Kidney (tissue), 14 donors: ENCODE measurements around the gene STKLD1. TPM values are rescaled to one million over a fixed set of nuclear protein-coding genes. Genes with fewer than 3 reads are reported as not detected.

Source experiments
- DNase-seq, 5 donors: peaks; one replicate each; pipeline ENCODE4 v3.0.0-alpha.2; 2013 to 2020
- FAIRE-seq: peaks from 2 replicates; lab custom pipeline; 2012; peaks lifted over from hg19 to GRCh38; lab: Jason Lieb, UNC
- H3K27ac ChIP-seq, 2 donors: one replicate each; pipeline ENCODE4 v1.7.0; 2013; ENCODE audit warnings: low read depth in 2 of 2, low read length in 2 of 2, inconsistent platforms in 1 of 2
- H3K27me3 ChIP-seq: one replicate; pipeline ENCODE4 v1.7.1; 2013; ENCODE audit warnings: low read length, inconsistent platforms; ENCODE audit not compliant: control insufficient read depth, insufficient read depth
- H3K36me3 ChIP-seq, 3 donors: one replicate each; pipeline versions ENCODE4 v1.7.0 to v1.7.1; 2013; ENCODE audit warnings: low read length in 3 of 3, control low read depth in 1 of 3, inconsistent platforms in 1 of 3; ENCODE audit not compliant: insufficient read depth in 3 of 3, control insufficient read depth in 2 of 3
- H3K4me1 ChIP-seq, 3 donors: one replicate each; pipeline versions ENCODE4 v1.7.0 to v1.7.1; 2013; ENCODE audit warnings: low read length in 3 of 3, inconsistent platforms in 1 of 3, low read depth in 1 of 3; ENCODE audit not compliant: control insufficient read depth in 2 of 3, insufficient read depth in 2 of 3
- H3K4me3 ChIP-seq, 3 donors: one replicate each; pipeline versions ENCODE4 v1.7.0 to v1.8.1; 2013; ENCODE audit warnings: low read length in 3 of 3, control low read depth in 1 of 3, inconsistent platforms in 1 of 3
- H3K9ac ChIP-seq, 3 donors: one replicate each; pipeline versions ENCODE4 v1.7.0 to v1.7.1; 2013; ENCODE audit warnings: low read length in 3 of 3, control low read depth in 1 of 3, inconsistent platforms in 1 of 3
- H3K9me3 ChIP-seq, 3 donors: one replicate each; pipeline versions ENCODE4 v1.7.0 to v1.7.1; 2013; ENCODE audit warnings: low read length in 3 of 3, control low read depth in 1 of 3, inconsistent platforms in 1 of 3; ENCODE audit not compliant: control insufficient read depth in 2 of 3, insufficient read depth in 1 of 3
- CTCF ChIP-seq: IDR thresholded peaks from 3 replicates; pipeline ENCODE4 v1.5.1; 2012; ENCODE audit warnings: mild to moderate bottlenecking, moderate library complexity, borderline replicate concordance; ENCODE audit not compliant: insufficient read depth; ENCODE audit errors: extremely low read depth
- intact Hi-C: fragments of 100-400 bp; cut with DNase I; formaldehyde crosslinking; loops from one replicate; pipeline ENCODE4 v1.11.1; 2022
- polyA plus RNA-seq: library from polyadenylated mRNA; stranded (reverse); fragments of 350-450 nt; fragmentation: Illumina TruSeq; extraction: RNeasy Lipid Tissue Mini Kit (QIAGEN cat#74804); gene quantifications from one replicate; pipeline ENCODE4 v1.2.3, GENCODE V29; 2014; ENCODE audit warnings: low read depth, low replicate concordance; ENCODE audit not compliant: insufficient read depth
- total RNA-seq: library from RNA; stranded (reverse); fragmentation: NEBNext Ultra II Directional; extraction: Animal tissue kit (Norgen Biotek cat#: 25700); gene quantifications from one replicate; pipeline ENCODE4 v1.2.1, GENCODE V29; 2021
- donor health status: control.
- donor health status: control.
- donor health status: control.
- donor health status: control.
- donor health status: control.
- donor health status: DM: yes; HTN: yes; CAD: no.
- donor health status: Normal renal cell carcinoma (clear cell type).

Gene STKLD1
- total and polyA plus RNA-seq, 2 donors from 2014 or later, result 1.9 to 4.0 TPM

- TF ChIP-seq CTCF, result no peak
- intact Hi-C loops, result no loop called here
- H3K36me3 ChIP-seq, result no peaks in the 10 kb centered on the region
- DNase-seq, result no peak
- FAIRE-seq, result no peak
- no peaks in the 10 kb centered on the region for H3K27me3 ChIP-seq
- H3K4me3 ChIP-seq, result no peak overlapping the region
- H3K27ac ChIP-seq, result no peak overlapping the region
- peaks cover 0 to 5% (median 0%) of the 10 kb centered on the region in 3 donors for H3K4me1 ChIP-seq
- H3K9me3 ChIP-seq, result no peaks in the 10 kb centered on the region
- H3K9ac ChIP-seq, result no peak overlapping the region
Observed at GRCh38 chr9:133452562-133452961, 76.4 kb downstream of the STKLD1 start.

GRCh38 chr9:133453651-133454050, 77.5 kb downstream of the STKLD1 start:
- Histone ChIP-seq H3K27ac (no peak overlapping the region), H3K4me3 (no peak overlapping the region), H3K27me3 (no peaks in the 10 kb centered on the region), H3K9me3 (no peaks in the 10 kb centered on the region), H3K9ac (no peak overlapping the region), H3K36me3 (no peaks in the 10 kb centered on the region), H3K4me1 (peaks cover 0 to 5% (median 0%) of the 10 kb centered on the region in 3 donors)
- DNase-seq (no peak), FAIRE-seq (no peak)
- intact Hi-C loops, result no loop called here
- TF ChIP-seq CTCF, result no peak

GRCh38 chr9:133454325-133454724, 78.2 kb downstream of the STKLD1 start:
- Histone ChIP-seq H3K36me3 (no peaks in the 10 kb centered on the region), H3K27me3 (no peaks in the 10 kb centered on the region), H3K9ac (no peak overlapping the region), H3K9me3 (no peaks in the 10 kb centered on the region), H3K4me1 (peaks cover 0 to 2% (median 0%) of the 10 kb centered on the region in 3 donors), H3K27ac (no peak overlapping the region), H3K4me3 (no peak overlapping the region)
- FAIRE-seq (no peak), DNase-seq (peak in 1 of 5 donors; percentile 70)
- intact Hi-C loops, result no loop called here
- TF ChIP-seq CTCF, result no peak
